Endothelial cell of umbilical vein (primary cell): ENCODE data around the gene XPO6. TPM values are rescaled to one million over a fixed set of nuclear protein-coding genes. Genes with fewer than 3 reads are reported as not detected.
A peak's percentile ranks its signal among the peaks of the same experiment; 100 is the strongest.

ENCODE experiments used
- BruUV-seq: library from RNA; stranded (reverse); fragments of 400-500 nt; replicated peaks from 2 replicates; lab custom pipeline; 2021; lab: Mats Ljungman, UMichigan
- CTCF ChIA-PET: fragments of 300-600, 350-600 bp; sonication (Branson Sonifier 250); formaldehyde crosslinking; loops from one replicate; lab custom pipeline; 2021; ENCODE audit warnings: antibody characterized with exemption, inconsistent platforms; lab: Charles Lee
- POLR2A ChIA-PET: fragments of 300-600, 350-600 bp; sonication (Branson Sonifier 250); formaldehyde crosslinking; loops from one replicate; lab custom pipeline; 2021; ENCODE audit warnings: antibody characterized with exemption, inconsistent platforms; lab: Charles Lee
- DNase-seq: peaks from one replicate; pipeline ENCODE4 v3.0.0-alpha.2; 2011; ENCODE audit warnings: low read depth, low spot score
- FAIRE-seq: peaks from 2 replicates; lab custom pipeline; 2011; peaks lifted over from hg19 to GRCh38; lab: Jason Lieb, UNC
- H2AFZ ChIP-seq: 2 replicates; pipeline ENCODE4 v1.6.0; 2012; ENCODE audit warnings: low read depth, low read length, control low read depth, inconsistent platforms
- H3K27ac ChIP-seq: 2 replicates; pipeline ENCODE4 v1.5.1; 2011; ENCODE audit warnings: low read depth, mild to moderate bottlenecking, control low read depth, low read length, moderate library complexity; ENCODE audit not compliant: insufficient read depth
- H3K27me3 ChIP-seq, 2 experiments: 2 replicates each; pipeline versions ENCODE4 v1.6.0 to v1.6.1; 2011; ENCODE audit warnings: low read length in 2 of 2, mixed read lengths in 1 of 2; ENCODE audit not compliant: control insufficient read depth in 2 of 2, insufficient read depth in 2 of 2
- H3K36me3 ChIP-seq, 2 experiments: 2 replicates in 1 of 2; 3 replicates in 1 of 2; pipeline ENCODE4 v1.5.1; 2011; ENCODE audit warnings: low read length in 2 of 2, mild to moderate bottlenecking in 1 of 2, moderate library complexity in 1 of 2; ENCODE audit not compliant: control insufficient read depth in 2 of 2, insufficient read depth in 2 of 2; ENCODE audit errors: extremely low read depth in 1 of 2
- H3K4me1 ChIP-seq: 3 replicates; pipeline ENCODE4 v1.5.1; 2011; ENCODE audit warnings: mild to moderate bottlenecking, low read length; ENCODE audit not compliant: control insufficient read depth, insufficient read depth; ENCODE audit errors: extremely low read depth
- H3K4me2 ChIP-seq: 2 replicates; pipeline ENCODE4 v1.6.1; 2011; ENCODE audit warnings: low read length, control low read depth, mixed read lengths; ENCODE audit not compliant: insufficient read depth
- H3K4me3 ChIP-seq, 3 experiments: fragments of 200-600 bp in 1 of 3; sonication (generic), shearing (Covaris generic) in 1 of 3; replicated peaks in 1 of 3; 2 replicates each; pipeline ENCODE4 v1.5.1; 2011 to 2016; ENCODE audit warnings: control low read depth in 3 of 3, low read length in 3 of 3, mild to moderate bottlenecking in 2 of 3, inconsistent platforms in 1 of 3, low read depth in 1 of 3, moderate library complexity in 1 of 3; ENCODE audit not compliant: insufficient read depth in 1 of 3
- H3K79me2 ChIP-seq: 2 replicates; pipeline ENCODE4 v1.6.0; 2012; ENCODE audit warnings: low read length, inconsistent platforms; ENCODE audit not compliant: control insufficient read depth, insufficient read depth
- H3K9ac ChIP-seq: replicated peaks from 2 replicates; pipeline ENCODE3; 2011; ENCODE audit warnings: low read length, control low read depth; ENCODE audit not compliant: insufficient read depth; ENCODE audit errors: extremely low read depth
- H3K9me1 ChIP-seq: replicated peaks from 3 replicates; pipeline ENCODE4 v1.6.0; 2011; ENCODE audit warnings: mild to moderate bottlenecking, low read length; ENCODE audit not compliant: control insufficient read depth, insufficient read depth; ENCODE audit errors: extremely low read depth
- H3K9me3 ChIP-seq: replicated peaks from 2 replicates; pipeline ENCODE4 v1.5.1; 2012; ENCODE audit warnings: low read length, inconsistent platforms; ENCODE audit not compliant: control insufficient read depth, insufficient read depth
- H4K20me1 ChIP-seq: replicated peaks from 2 replicates; pipeline ENCODE3; 2011; ENCODE audit warnings: mild to moderate bottlenecking, low read length; ENCODE audit not compliant: control insufficient read depth, insufficient read depth; ENCODE audit errors: extremely low read depth
- FOS ChIP-seq: IDR thresholded peaks from 2 replicates; pipeline ENCODE4 v1.6.1; 2011; ENCODE audit warnings: mild to moderate bottlenecking, low read length, moderate library complexity, borderline replicate concordance; ENCODE audit not compliant: insufficient read depth
- JUN ChIP-seq: IDR thresholded peaks from 2 replicates; pipeline ENCODE4 v1.6.1; 2011; ENCODE audit warnings: borderline replicate concordance, low read depth; ENCODE audit not compliant: insufficient read length, insufficient read depth
- MAX ChIP-seq: IDR thresholded peaks from 2 replicates; pipeline ENCODE4 v1.6.1; 2011; ENCODE audit not compliant: insufficient read depth, insufficient read length
- POLR2AphosphoS5 ChIP-seq: IDR thresholded peaks from 2 replicates; pipeline ENCODE4 v1.6.1; 2012; ENCODE audit warnings: low read depth, mild to moderate bottlenecking, control low read depth, low read length, moderate library complexity; ENCODE audit not compliant: insufficient read depth
- dilution Hi-C: fragments of 300-500 bp; cut with MboI; formaldehyde crosslinking; loops from one replicate; pipeline ENCODE4 v1.15.0; 2019; ENCODE audit warnings: low sequenced_read_pairs; ENCODE audit not compliant: extremely low pct_ligation_motif_present
- intact Hi-C: fragments of 100-400 bp; cut with micrococcal nuclease; formaldehyde crosslinking; loops from one replicate; pipeline ENCODE4 v1.10.0; 2022
- polyA plus RNA-seq, 4 experiments: library from polyadenylated mRNA; depleted of rRNA in 3 of 4; stranded (reverse) in 3 of 4; unstranded in 1 of 4; fragments of >200 nt; gene quantifications; 2 replicates each; pipeline versions ENCODE4 v1.2.1 to v1.2.3, GENCODE V29; 2011 to 2012; ENCODE audit warnings: missing spikeins in 1 of 4
- total RNA-seq: library from RNA; stranded (reverse); gene quantifications from 2 replicates; pipeline ENCODE4 v1.2.3, GENCODE V29; 2021

Gene XPO6
- total and polyA plus RNA-seq, 2 donors (not counting 3 experiments of a cell fraction or from before 2014, with no cell fraction given), result 170 to 272 TPM

DNA sequence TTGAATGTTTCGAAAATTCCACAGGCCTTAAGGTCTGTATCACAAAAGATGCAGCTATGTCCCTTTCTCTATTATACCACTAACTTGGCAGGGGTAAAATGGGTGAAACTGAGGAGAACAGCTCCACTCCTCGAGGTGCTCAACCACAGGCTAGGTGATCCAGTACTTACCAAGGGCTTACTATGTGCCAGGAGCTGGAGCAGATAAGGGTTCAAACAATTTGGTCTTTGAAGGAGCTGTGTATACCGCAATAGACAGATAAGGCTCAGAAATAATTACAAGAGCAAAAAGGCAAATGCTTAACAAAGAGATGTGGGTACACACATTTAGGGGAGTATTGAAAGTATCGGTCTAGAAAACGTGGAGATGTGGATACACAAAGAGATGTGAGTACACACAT is 1.5 kb downstream of the XPO6 start:
- Histone ChIP-seq H4K20me1 (no peaks in the 10 kb centered on the region), H3K4me2 (peak overlapping the region; percentile 94), H3K36me3 (peaks cover 0 to 5% of the 10 kb centered on the region in 2 experiments), H2AFZ (no peak overlapping the region), H3K4me1 (peaks cover 40% of the 10 kb centered on the region), H3K4me3 (peak overlapping the region; percentile 40 to 90 (median 56)), H3K9me3 (no peaks in the 10 kb centered on the region), H3K27me3 (no peaks in the 10 kb centered on the region), H3K9ac (peak overlapping the region; percentile 78), H3K9me1 (no peaks in the 10 kb centered on the region), H3K79me2 (peaks cover 58% of the 10 kb centered on the region), H3K27ac (peak overlapping the region; percentile 64)
- no peak for TF ChIP-seq FOS
- TF ChIP-seq MAX, result no peak
- ChIA-PET POLR2A (interaction anchor here (1.7 kb wide), 1 partner anchor 16 kb away, joined by 8 read pairs; no protein-coding TSS in a partner anchor), CTCF (interaction anchor here (0.7 to 3.3 kb wide), 6 partner anchors 7 to 111 kb away, joined by 3 to 9 read pairs (median 4); no protein-coding TSS in a partner anchor)
- DNase-seq (peak; percentile 32), FAIRE-seq (no peak)
- intact Hi-C loops (loop anchor here (2.0 kb wide), 1 partner anchor 29 kb away; no protein-coding TSS in a partner anchor), dilution Hi-C loops (no loop called here)
- BruUV-seq, result no TSS peak

- FAIRE-seq (peak; percentile 91), DNase-seq (peak; percentile 51)
- dilution Hi-C loops (no loop called here), intact Hi-C loops (loop anchor here (5.0 kb wide), 1 partner anchor 47 kb away; no protein-coding TSS in a partner anchor)
- POLR2A ChIA-PET, result interaction anchor here (1.7 kb wide), 1 partner anchor 15 kb away, joined by 8 read pairs; no protein-coding TSS in a partner anchor
- Histone ChIP-seq H3K4me1 (peaks cover 40% of the 10 kb centered on the region), H3K27ac (peak overlapping the region; percentile 41), H3K9me3 (no peaks in the 10 kb centered on the region), H3K9me1 (no peaks in the 10 kb centered on the region), H3K4me3 (no peak overlapping the region), H3K36me3 (peaks cover 7 to 10% of the 10 kb centered on the region in 2 experiments), H3K79me2 (peaks cover 73% of the 10 kb centered on the region), H3K27me3 (no peaks in the 10 kb centered on the region), H3K4me2 (peak overlapping the region; percentile 54), H2AFZ (no peak overlapping the region), H3K9ac (peak overlapping the region; percentile 14), H4K20me1 (no peaks in the 10 kb centered on the region)
- CTCF ChIA-PET, result interaction anchor here (1.0 to 3.3 kb wide), 8 partner anchors 9 to 138 kb away, joined by 3 to 9 read pairs (median 4); no protein-coding TSS in a partner anchor
- no TSS peak for BruUV-seq
- TF ChIP-seq JUN, result peak; percentile 57
- no peak for TF ChIP-seq FOS
- TF ChIP-seq POLR2AphosphoS5, result peak; percentile 22
These were observed 2.9 kb downstream of the XPO6 start for GRCh38 chr16:28208824-28209223.
